GM20431 (cell line): ENCODE data around the gene ANKRD28.
"Not testable (repeated sequence)": the region's sequence is repeated elsewhere in the genome, so short reads cannot be mapped to it uniquely, and the experiment has no call there.

Experiments used
- in situ Hi-C: fragments of 300-500 bp; cut with MseI, MboI; formaldehyde crosslinking; loops from one replicate; pipeline ENCODE4 v1.15.0; 2020; ENCODE audit warnings: low sequenced_read_pairs; ENCODE audit not compliant: unreplicated experiment

Gene ANKRD28

DNA sequence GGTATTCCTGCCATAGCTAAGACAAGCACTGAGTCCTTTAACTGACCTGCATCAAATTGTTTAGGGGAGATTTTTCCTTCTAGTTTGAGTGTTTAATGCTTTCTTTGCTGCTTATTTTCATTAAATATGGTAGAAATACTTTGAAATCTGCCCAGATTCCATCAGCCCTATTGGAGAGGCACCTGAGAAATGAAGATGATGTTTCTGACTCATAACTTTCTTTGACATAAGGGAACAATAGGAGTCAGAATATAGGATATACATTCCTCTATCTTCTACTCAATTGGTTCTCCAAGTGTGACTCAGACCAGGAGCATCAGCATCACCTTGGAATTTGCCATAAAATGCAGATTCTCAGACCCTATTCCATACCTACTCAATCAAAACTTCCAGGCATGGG lies 168.8 kb downstream of the ANKRD28 start:
- in situ Hi-C loops, result loop anchor here (25.0 kb wide), 1 partner anchor 183 kb away; no protein-coding TSS in a partner anchor

DNA sequence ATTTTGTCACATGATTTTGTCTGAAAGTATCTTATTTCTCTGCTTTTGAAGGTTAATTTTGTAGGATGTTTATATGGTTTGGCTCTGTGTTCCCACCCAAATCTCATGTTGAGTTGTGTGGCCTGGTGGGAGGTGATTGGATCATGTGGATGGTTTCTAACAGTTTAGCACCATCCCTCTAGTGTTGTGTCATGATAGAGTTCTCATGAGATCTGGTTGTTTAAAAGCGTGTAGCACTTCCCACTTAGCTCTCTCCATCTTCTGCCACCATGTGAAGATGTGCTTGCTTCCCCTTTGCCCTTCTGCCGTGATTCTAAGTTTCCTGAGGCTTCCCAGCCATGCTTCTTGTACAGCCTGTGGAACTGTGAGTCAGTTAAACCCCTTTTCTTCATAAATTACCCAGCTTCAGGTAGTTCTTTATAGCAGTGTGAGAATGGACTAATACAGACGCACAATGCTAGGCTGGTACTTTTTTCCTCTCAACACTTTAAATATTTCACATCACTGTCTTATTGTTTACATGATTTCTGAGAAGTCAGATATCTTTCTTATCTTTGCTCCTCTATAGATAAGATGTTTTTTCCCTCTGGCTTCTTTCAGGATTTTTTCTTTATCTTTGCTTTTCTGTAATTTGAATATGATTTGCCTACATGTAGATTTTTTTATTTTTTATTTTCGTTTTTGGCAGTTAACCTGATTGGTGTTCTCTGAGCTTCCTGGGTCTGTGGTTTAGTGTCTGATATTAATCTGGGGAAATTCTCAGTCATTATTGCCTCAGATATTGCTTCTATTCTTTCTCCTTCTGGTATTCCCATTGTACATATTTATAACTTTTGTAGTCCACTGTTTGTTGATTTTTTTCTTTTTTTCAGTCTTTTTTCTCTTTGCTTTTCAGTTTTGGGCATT lies 174.0 kb downstream of the ANKRD28 start:
- in situ Hi-C loops, result no loop called here

DNA sequence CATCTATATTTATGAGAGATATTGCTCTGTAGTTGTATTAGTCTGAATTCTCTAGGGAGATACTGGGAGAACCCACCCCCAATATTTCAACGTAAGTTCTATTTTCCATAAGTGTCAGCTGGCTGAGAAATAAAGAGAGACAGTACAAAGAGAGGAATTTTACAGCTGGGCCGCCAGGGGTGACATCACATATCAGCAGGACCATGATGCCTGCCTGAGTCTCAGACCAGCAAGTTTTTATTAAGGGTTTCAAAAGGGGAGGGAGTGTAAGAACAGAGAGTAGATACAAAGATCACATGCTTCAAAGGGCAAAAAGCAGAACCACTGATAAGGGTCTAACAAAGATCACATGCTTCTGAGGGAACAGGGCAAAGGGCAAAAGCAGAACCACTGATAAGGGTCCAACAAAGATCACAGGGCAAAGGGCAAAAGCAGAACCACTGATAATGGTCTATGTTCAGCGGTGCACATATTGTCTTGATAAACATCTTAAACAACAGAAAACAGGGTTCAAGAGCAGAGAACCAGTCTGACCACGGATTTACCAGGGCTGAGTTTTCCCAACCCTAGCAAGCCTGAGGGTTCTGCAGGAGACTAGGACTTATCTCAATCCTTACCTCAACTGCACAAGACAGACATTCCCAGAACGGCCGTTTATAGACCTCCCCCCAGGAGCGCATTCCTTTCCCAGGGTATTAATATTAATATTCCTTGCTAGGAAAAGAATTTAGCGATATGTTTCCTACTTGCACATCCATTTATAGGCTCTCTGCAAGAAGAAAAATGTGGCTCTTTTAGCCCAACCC lies 177.9 kb downstream of the ANKRD28 start:
- in situ Hi-C loops, result not testable (repeated sequence)
